Gastrocnemius medialis (tissue), 4 donors: ENCODE results near the gene SPG21. TPM values are rescaled to one million over a fixed set of nuclear protein-coding genes. Genes with fewer than 3 reads are reported as not detected.

Experiments used
- ATAC-seq, 2 donors: fragments of 150-250 bp; one replicate each; pipeline ENCODE4 v1.9.1; 2016
- DNase-seq, 2 donors: peaks; one replicate each; pipeline ENCODE4 v3.0.0-alpha.2; 2019
- H3K27ac ChIP-seq, 4 donors: fragments of 200-600 bp; sonication (generic); 1 replicate in 1 of 4; 2 replicates in 3 of 4; pipeline ENCODE4 v1.5.1; 2016 to 2018; ENCODE audit warnings: mild to moderate bottlenecking in 2 of 4, moderate library complexity in 1 of 4
- H3K27me3 ChIP-seq, 3 donors: fragments of 200-600 bp; sonication (generic) in 2 of 3; 1 replicate in 1 of 3; 2 replicates in 2 of 3; pipeline versions ENCODE4 v1.5.1 to v1.6.0; 2016 to 2019; ENCODE audit warnings: mild to moderate bottlenecking in 1 of 3, moderate library complexity in 1 of 3
- H3K36me3 ChIP-seq, 2 donors: fragments of 200-600 bp; sonication (generic) in 1 of 2; one replicate each; pipeline ENCODE4 v1.5.1; 2017 to 2018
- H3K4me1 ChIP-seq, 2 donors: fragments of 200-600 bp; sonication (generic) in 1 of 2; one replicate each; pipeline ENCODE4 v1.5.1; 2016 to 2017; ENCODE audit warnings: mild to moderate bottlenecking in 2 of 2
- H3K4me3 ChIP-seq, 4 donors: fragments of 200-600 bp; sonication (generic) in 3 of 4; 1 replicate in 1 of 4; 2 replicates in 3 of 4; pipeline ENCODE4 v1.5.1; 2016 to 2019; ENCODE audit warnings: mild to moderate bottlenecking in 2 of 4
- H3K9me3 ChIP-seq, 3 donors: fragments of 200-600 bp; sonication (generic) in 2 of 3; 1 replicate in 1 of 3; 2 replicates in 2 of 3; pipeline ENCODE4 v1.5.1; 2016 to 2019
- POLR2A ChIP-seq, 2 donors: fragments of 450-650 bp; IDR thresholded peaks; one replicate each; pipeline ENCODE4 v1.6.1; 2017; ENCODE audit warnings: antibody characterized with exemption in 2 of 2, mild to moderate bottlenecking in 2 of 2, moderate library complexity in 2 of 2
- in situ Hi-C, 4 donors: fragments of 200-750 bp; cut with MboI; loops; one replicate each; pipeline versions ENCODE4 v1.15.0 to v1.8.0; 2017; ENCODE audit warnings: low sequenced_read_pairs in 4 of 4
- intact Hi-C: fragments of 100-400 bp; cut with DNase I; formaldehyde crosslinking; loops from one replicate; pipeline ENCODE4 v1.15.1; 2023; ENCODE audit warnings: low total_unique reads
- total RNA-seq, 4 donors: library from RNA; depleted of rRNA; stranded (reverse); fragments of >200 nt; gene quantifications; one replicate each; pipeline versions ENCODE4 v1.1.0 to v1.2.3, GENCODE V29; 2016
- TF ChIP-seq, protein P1 (sequence below), 5 experiments: fragments of 450-650 bp in 3 of 5; fragments of 200-600 bp in 2 of 5; sonication (generic) in 2 of 5; IDR thresholded peaks in 4 of 5; conservative IDR thresholded peaks in 1 of 5; 1 replicate in 4 of 5; 2 replicates in 1 of 5; pipeline ENCODE4 v1.5.1; 2016 to 2019; ENCODE audit warnings: antibody characterized with exemption in 5 of 5, mild to moderate bottlenecking in 3 of 5, moderate library complexity in 3 of 5

SPG21 gene
- total RNA-seq, 4 donors from 2014 or later, result 61.9 to 84.4 (median 72.5) TPM

DNA sequence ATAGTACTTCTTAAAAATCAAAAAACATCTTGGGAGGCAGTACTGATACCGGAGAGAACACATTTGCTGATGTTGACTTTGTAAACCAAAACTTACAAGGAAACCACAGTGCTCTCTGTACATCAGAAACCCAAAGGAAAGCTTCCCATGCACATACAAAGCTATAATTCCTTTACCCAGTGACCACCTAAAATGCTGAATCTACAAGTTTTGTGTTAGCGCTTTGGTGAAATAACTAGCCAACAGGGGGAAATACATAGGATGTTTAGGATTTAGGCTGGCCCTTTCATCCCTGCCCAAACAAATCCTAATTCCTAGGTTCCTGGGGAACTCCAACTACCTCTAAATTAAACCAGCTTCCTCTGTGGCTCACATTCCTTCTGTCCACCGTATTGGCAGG lies 15.3 kb upstream of the SPG21 start:
- no peaks in the 10 kb centered on the region for H3K9me3 ChIP-seq
- intact Hi-C loops (no loop called here), in situ Hi-C loops (no loop called here)
- no peaks in the 10 kb centered on the region for H3K27me3 ChIP-seq
- H3K4me1 ChIP-seq, result no peaks in the 10 kb centered on the region
- no peak for DNase-seq
- peaks cover 2 to 39% of the 10 kb centered on the region in 2 donors for H3K36me3 ChIP-seq
- TF ChIP-seq, protein P1, sequence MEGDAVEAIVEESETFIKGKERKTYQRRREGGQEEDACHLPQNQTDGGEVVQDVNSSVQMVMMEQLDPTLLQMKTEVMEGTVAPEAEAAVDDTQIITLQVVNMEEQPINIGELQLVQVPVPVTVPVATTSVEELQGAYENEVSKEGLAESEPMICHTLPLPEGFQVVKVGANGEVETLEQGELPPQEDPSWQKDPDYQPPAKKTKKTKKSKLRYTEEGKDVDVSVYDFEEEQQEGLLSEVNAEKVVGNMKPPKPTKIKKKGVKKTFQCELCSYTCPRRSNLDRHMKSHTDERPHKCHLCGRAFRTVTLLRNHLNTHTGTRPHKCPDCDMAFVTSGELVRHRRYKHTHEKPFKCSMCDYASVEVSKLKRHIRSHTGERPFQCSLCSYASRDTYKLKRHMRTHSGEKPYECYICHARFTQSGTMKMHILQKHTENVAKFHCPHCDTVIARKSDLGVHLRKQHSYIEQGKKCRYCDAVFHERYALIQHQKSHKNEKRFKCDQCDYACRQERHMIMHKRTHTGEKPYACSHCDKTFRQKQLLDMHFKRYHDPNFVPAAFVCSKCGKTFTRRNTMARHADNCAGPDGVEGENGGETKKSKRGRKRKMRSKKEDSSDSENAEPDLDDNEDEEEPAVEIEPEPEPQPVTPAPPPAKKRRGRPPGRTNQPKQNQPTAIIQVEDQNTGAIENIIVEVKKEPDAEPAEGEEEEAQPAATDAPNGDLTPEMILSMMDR (IDR thresholded peaks at IDR 0.05 in 4 of 5, conservative IDR thresholded peaks at IDR 0.05 in 1 of 5), result no peak
- no peak for TF ChIP-seq POLR2A (IDR thresholded peaks at IDR 0.05)
- H3K27ac ChIP-seq, result no peak overlapping the region
- H3K4me3 ChIP-seq, result no peak overlapping the region
- ATAC-seq, result no peak

DNA sequence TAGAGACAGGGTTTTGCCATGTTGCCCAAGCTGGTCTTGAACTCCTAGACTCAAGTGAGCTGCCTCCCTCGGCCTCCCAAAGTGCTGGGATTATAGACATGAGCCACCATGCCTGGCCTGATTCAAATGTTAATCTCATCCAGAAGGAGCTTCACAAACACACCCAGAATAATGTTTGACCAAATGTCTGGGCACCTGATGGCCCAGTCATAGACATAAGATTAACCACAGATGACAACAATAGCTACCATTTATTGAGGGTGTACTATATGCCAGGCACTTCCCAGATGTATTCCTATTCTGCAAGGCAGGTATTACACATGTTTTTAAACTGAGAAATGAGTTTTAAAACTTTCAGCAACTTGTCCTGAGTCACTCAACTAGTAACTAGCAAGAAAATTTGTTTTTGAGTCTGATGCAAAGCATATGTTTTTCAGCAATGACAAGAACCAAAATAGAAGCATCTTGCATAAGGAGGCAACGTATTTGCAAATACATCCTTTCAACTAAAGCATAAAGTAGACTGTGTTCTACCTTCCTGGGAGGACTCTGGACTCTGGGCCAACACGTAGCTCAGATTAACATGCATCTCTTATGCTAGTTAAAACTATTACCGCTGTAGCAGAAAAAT lies 8.1 kb upstream of the SPG21 start:
- Histone ChIP-seq H3K36me3 (peaks cover 0 to 13% of the 10 kb centered on the region in 2 donors), H3K9me3 (no peaks in the 10 kb centered on the region), H3K27ac (no peak overlapping the region), H3K4me1 (no peaks in the 10 kb centered on the region), H3K27me3 (no peaks in the 10 kb centered on the region), H3K4me3 (no peak overlapping the region)
- ATAC-seq (no peak), DNase-seq (no peak)
- TF ChIP-seq POLR2A (IDR thresholded peaks at IDR 0.05), result no peak
- TF ChIP-seq, protein P1 (IDR thresholded peaks at IDR 0.05 in 4 of 5, conservative IDR thresholded peaks at IDR 0.05 in 1 of 5), result no peak
- intact Hi-C loops, result no loop called here
- in situ Hi-C loops, result no loop called here

DNA sequence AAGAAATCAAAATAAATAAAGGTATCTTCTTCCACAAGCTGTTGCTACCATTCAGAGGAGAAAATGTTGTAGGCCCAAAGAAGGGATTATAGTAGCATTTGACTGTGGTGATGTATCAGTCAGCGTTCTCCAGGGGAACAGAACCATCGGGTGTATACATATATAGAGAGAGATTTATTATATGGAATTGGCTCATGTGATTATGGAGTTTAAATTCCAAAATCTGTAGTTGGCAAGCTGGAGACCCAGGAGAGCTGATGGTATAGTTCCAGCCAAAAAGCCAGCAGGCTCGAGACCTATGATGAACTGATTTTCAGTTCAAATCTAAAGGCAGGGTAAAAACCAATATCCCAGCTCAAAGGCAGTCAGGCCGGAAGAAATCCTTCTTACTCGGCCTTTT lies 7.4 kb upstream of the SPG21 start:
- ATAC-seq (no peak), DNase-seq (no peak)
- in situ Hi-C loops, result no loop called here
- Histone ChIP-seq H3K27me3 (no peaks in the 10 kb centered on the region), H3K4me1 (no peaks in the 10 kb centered on the region), H3K4me3 (no peak overlapping the region), H3K27ac (no peak overlapping the region), H3K36me3 (peaks cover 0 to 7% of the 10 kb centered on the region in 2 donors), H3K9me3 (no peaks in the 10 kb centered on the region)
- intact Hi-C loops, result no loop called here
- TF ChIP-seq, protein P1 (IDR thresholded peaks at IDR 0.05 in 4 of 5, conservative IDR thresholded peaks at IDR 0.05 in 1 of 5), result no peak
- TF ChIP-seq POLR2A (IDR thresholded peaks at IDR 0.05), result no peak

DNA sequence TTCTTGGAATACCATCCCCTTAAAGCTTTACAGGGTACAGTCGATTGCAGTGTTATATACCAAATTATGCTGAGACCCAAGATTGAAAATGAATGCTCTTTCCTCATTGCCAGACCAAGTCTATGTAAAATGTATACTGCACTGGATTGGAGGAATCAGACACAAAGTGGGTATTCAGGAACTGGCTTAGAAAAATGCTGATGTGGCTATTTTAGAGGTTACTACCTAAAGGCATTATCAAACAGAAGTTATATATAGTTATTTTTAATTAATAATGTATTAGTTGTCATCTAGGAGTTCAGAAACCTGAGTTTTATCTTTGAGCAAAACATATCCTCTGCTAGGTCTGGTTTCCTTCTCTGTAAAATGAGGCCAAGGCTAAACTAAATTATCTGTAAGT lies 3.6 kb upstream of the SPG21 start:
- TF ChIP-seq POLR2A (IDR thresholded peaks at IDR 0.05), result no peak
- TF ChIP-seq, protein P1 (IDR thresholded peaks at IDR 0.05 in 4 of 5, conservative IDR thresholded peaks at IDR 0.05 in 1 of 5), result no peak
- H3K9me3 ChIP-seq, result no peaks in the 10 kb centered on the region
- intact Hi-C loops (loop anchor here (5.0 kb wide), 1 partner anchor 151 kb away; the partner anchor contains the start of gene PLEKHO2), in situ Hi-C loops (no loop called here)
- peaks cover 3 to 6% of the 10 kb centered on the region in 2 donors for H3K4me1 ChIP-seq
- DNase-seq (no peak), ATAC-seq (no peak)
- H3K27ac ChIP-seq, result no peak overlapping the region
- no peaks in the 10 kb centered on the region for H3K27me3 ChIP-seq
- H3K4me3 ChIP-seq, result no peak overlapping the region
- H3K36me3 ChIP-seq, result no peaks in the 10 kb centered on the region
